Psoas muscle (tissue), 8 donors: ENCODE data around the gene SELENOV. TPM values are rescaled to one million over a fixed set of nuclear protein-coding genes. Genes with fewer than 3 reads are reported as not detected.

Source experiments
- ATAC-seq, 4 donors: fragments of 200-7000 bp; cut with Tn5 transposase; one replicate each; pipeline ENCODE4 v1.9.1; 2020; ENCODE audit warnings: moderate library complexity in 3 of 4, mild to moderate bottlenecking in 2 of 4
- DNase-seq, 2 donors: peaks; one replicate each; pipeline ENCODE4 v3.0.0-alpha.2; 2020
- H3K27ac ChIP-seq: fragments of 200-600 bp; one replicate; pipeline ENCODE4 v1.8.0; 2022
- H3K27me3 ChIP-seq, 3 donors: fragments of 200-600 bp in 1 of 3; one replicate each; pipeline versions ENCODE4 v1.6.1 to v1.8.0; 2013 to 2022; ENCODE audit warnings: low read length in 2 of 3, mild to moderate bottlenecking in 2 of 3, moderate library complexity in 1 of 3; ENCODE audit not compliant: insufficient read depth in 3 of 3
- H3K36me3 ChIP-seq, 2 donors: fragments of 200-600 bp in 1 of 2; one replicate each; pipeline versions ENCODE4 v1.6.1 to v1.8.0; 2013 to 2022; ENCODE audit warnings: low read depth in 1 of 2, mild to moderate bottlenecking in 1 of 2, moderate library complexity in 1 of 2; ENCODE audit not compliant: insufficient read depth in 1 of 2
- H3K4me1 ChIP-seq: fragments of 200-600 bp; one replicate; pipeline ENCODE4 v1.8.0; 2022
- H3K4me3 ChIP-seq: fragments of 200-600 bp; one replicate; pipeline ENCODE4 v1.8.0; 2022; ENCODE audit warnings: mild to moderate bottlenecking
- H3K9me3 ChIP-seq: fragments of 200-600 bp; one replicate; pipeline ENCODE4 v1.8.0; 2022
- WGBS, 3 donors: extraction: QIAGEN DNeasy Blood & Tissue Kit; methylation state at CpG; one replicate each; pipeline versions ENCODE4 v1.1.6 to v1.1.7; 2013; 5-methylcytosine and 5-hydroxymethylcytosine counted together
- intact Hi-C, 2 donors: fragments of 100-400 bp; cut with DNase I; formaldehyde crosslinking; loops; one replicate each; pipeline versions ENCODE4 v1.11.0 to v1.14.2; 2022
- polyA plus RNA-seq, 3 donors: library from polyadenylated mRNA; stranded (reverse); fragments of 200-250 nt; gene quantifications; one replicate each; pipeline ENCODE4 v1.2.3, GENCODE V29; 2013
- total RNA-seq, 4 donors: library from RNA; stranded (reverse); fragmentation: NEBNext Ultra II Directional in 2 of 4; extraction: Animal tissue kit (Norgen Biotek cat#: 25700) in 2 of 4; gene quantifications; one replicate each; pipeline versions ENCODE4 v1.2.1 to v1.2.4, GENCODE V29; 2021 to 2023
- TF ChIP-seq, protein P1 (sequence below): fragments of 200-600 bp; IDR thresholded peaks from one replicate; pipeline ENCODE4 v1.8.0; 2022; ENCODE audit warnings: antibody characterized with exemption
- donor health status: healthy with polysubstance abuse.
- donor health status: DM: no; HTN: no; CAD: no; lungs with moderate emphysema.
- donor health status: Bipolar disorder and iron deficiency.
- donor health status: healthy.
- donor health status: DM: yes; HTN: yes; CAD: no.
- donor health status: DM: no; HTN: no; CAD: no.
- donor health status: DM: no; HTN: no; CAD: no.
- donor health status: DM: yes; HTN: yes; CAD: no.

The SELENOV gene
- total and polyA plus RNA-seq, 7 donors: not detected

DNA sequence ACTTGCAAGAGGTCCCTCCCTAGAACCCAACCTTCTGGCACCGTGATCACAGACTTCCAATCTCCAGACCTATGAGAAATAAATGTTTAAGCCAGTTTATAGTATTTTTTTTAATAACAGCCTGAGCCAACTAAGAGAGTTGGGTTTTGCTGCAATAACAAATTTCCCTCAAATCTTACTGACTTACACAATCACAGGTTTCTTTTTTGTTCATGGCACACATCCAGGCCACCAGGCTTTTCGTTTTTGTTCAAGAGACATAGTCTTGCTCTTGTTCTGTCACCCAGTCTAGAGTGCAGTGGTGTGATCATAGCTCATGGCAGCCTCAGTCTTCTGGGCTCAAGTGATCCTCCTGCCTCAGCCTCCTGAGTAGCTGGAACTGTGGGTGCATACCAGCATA, 2.0 kb upstream of the SELENOV start:
- Histone ChIP-seq H3K27ac (no peak overlapping the region), H3K4me1 (peaks cover 9% of the 10 kb centered on the region), H3K9me3 (no peaks in the 10 kb centered on the region), H3K36me3 (no peaks in the 10 kb centered on the region), H3K27me3 (peaks cover 0 to 91% (median 33%) of the 10 kb centered on the region in 3 donors), H3K4me3 (no peak overlapping the region)
- no peak for ATAC-seq
- intact Hi-C loops: no loop called here
- 41 to 54% (median 50%) methylated on average over 2 of the region's 2 CpGs for WGBS, 3 donors
- DNase-seq: no peak
- TF ChIP-seq, protein P1, sequence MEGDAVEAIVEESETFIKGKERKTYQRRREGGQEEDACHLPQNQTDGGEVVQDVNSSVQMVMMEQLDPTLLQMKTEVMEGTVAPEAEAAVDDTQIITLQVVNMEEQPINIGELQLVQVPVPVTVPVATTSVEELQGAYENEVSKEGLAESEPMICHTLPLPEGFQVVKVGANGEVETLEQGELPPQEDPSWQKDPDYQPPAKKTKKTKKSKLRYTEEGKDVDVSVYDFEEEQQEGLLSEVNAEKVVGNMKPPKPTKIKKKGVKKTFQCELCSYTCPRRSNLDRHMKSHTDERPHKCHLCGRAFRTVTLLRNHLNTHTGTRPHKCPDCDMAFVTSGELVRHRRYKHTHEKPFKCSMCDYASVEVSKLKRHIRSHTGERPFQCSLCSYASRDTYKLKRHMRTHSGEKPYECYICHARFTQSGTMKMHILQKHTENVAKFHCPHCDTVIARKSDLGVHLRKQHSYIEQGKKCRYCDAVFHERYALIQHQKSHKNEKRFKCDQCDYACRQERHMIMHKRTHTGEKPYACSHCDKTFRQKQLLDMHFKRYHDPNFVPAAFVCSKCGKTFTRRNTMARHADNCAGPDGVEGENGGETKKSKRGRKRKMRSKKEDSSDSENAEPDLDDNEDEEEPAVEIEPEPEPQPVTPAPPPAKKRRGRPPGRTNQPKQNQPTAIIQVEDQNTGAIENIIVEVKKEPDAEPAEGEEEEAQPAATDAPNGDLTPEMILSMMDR: no peak

DNA sequence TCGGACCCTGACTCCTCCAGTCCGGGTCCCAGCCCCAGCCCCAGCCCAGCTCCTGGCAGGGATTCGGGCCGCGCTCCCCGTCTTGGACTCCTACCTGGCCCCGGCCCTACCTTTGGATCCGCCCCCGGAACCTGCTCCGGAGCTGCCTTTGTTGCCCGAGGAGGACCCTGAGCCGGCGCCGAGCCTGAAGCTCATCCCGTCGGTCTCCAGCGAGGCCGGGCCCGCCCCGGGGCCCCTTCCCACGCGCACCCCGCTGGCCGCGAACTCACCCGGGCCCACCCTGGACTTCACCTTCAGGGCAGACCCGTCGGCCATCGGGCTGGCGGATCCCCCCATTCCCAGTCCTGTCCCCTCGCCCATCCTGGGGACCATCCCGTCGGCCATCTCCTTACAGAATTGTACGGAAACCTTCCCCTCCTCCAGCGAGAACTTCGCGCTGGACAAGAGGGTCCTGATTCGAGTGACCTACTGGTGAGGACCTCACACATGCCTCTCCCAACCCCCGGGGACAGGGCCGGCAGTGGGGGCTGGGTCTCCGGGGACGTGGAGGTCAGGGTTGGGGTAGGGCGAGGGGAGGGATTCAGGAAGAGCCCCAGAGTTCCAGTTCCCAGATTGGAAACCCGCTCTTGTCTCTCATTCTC, 732 bp downstream of the SELENOV start:
- H3K4me1 ChIP-seq: peaks cover 9% of the 10 kb centered on the region
- TF ChIP-seq, protein P1: no peak
- peak overlapping the region; percentile 42 for H3K4me3 ChIP-seq
- ATAC-seq: no peak
- H3K27me3 ChIP-seq: peaks cover 0 to 71% (median 31%) of the 10 kb centered on the region in 3 donors
- no peaks in the 10 kb centered on the region for H3K36me3 ChIP-seq
- no peaks in the 10 kb centered on the region for H3K9me3 ChIP-seq
- H3K27ac ChIP-seq: no peak overlapping the region
- DNase-seq: no peak
- WGBS, 3 donors: 2 to 4% (median 2%) methylated on average over 41 to 44 of the region's 44 CpGs
- intact Hi-C loops: no loop called here

DNA sequence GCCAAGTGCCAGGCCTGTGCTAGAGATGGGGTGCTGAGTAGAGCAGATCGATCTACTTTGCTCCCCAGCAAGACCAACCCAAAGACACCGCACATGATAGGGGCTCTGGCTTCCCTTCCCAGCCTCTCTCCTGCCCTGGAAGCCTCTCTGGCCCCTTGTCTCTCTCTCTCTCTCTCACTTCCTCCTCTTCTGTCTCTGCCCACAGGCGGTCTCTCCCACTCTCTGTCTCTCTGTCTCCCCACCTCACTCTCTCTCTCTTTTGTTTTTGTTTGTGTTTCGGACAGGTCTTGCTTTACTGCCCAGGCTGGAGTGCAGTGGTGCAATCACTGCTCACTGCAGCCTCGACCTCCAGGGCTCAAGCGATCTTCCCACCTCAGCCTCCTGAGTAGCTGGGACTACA, 1.3 kb downstream of the SELENOV start:
- peaks cover 0 to 65% (median 31%) of the 10 kb centered on the region in 3 donors for H3K27me3 ChIP-seq
- no peak overlapping the region for H3K4me3 ChIP-seq
- 37 to 51% (median 39%) methylated on average over 6 of the region's 6 CpGs for WGBS, 3 donors
- no peak overlapping the region for H3K27ac ChIP-seq
- ATAC-seq: no peak
- peaks cover 9% of the 10 kb centered on the region for H3K4me1 ChIP-seq
- no peaks in the 10 kb centered on the region for H3K36me3 ChIP-seq
- TF ChIP-seq, protein P1: no peak
- intact Hi-C loops: no loop called here
- no peak for DNase-seq
- no peaks in the 10 kb centered on the region for H3K9me3 ChIP-seq

DNA sequence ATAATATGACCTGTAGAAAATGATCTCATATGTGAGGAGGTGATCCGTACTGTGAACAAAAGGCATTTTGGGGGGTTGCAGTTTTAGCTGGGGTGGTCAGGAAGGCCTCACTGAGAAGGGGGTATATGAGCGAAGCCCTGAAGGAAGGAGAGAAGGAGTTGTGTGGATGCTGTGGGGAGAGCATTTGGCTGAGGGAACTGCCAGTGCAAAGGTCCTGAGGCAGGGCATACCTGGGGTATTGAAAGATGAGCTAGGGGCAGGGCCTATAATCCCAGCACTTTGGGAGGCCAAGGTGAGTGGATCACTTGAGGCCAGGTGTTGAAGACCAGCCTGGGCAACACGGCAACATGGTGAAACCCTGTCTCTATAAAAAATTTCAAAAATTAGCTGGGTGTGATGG, 2.5 kb downstream of the SELENOV start:
- intact Hi-C loops: no loop called here
- ATAC-seq (no peak), DNase-seq (no peak)
- no peaks in the 10 kb centered on the region for H3K9me3 ChIP-seq
- TF ChIP-seq, protein P1: no peak
- H3K4me1 ChIP-seq: peaks cover 9% of the 10 kb centered on the region
- peaks cover 0 to 55% (median 31%) of the 10 kb centered on the region in 3 donors for H3K27me3 ChIP-seq
- WGBS, 3 donors: 65 to 81% (median 76%) methylated on average over 3 of the region's 3 CpGs
- H3K36me3 ChIP-seq: no peaks in the 10 kb centered on the region
- no peak overlapping the region for H3K4me3 ChIP-seq
- H3K27ac ChIP-seq: no peak overlapping the region

DNA sequence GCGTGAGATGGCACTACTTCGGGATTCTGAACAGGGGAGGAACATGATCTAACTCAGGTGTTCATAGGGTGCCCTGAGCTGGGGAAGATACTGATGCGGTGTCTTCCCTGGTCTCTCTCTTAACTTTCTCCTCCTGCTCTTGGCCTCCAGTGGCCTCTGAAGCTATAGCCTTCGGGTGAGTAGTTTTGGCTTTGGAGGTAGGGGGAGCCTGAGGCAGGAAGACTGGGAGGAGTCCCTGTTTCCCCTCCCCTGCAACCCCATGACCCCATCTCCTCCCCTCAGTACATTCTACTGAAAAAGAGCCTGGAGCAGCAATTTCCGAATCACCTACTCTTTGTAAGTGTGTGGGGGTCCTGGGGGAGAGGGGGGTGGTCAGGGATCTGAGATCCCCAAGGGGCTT, 3.5 kb downstream of the SELENOV start:
- TF ChIP-seq, protein P1: no peak
- Histone ChIP-seq H3K27ac (no peak overlapping the region), H3K27me3 (peaks cover 0 to 46% (median 27%) of the 10 kb centered on the region in 3 donors), H3K9me3 (no peaks in the 10 kb centered on the region), H3K4me1 (peaks cover 9% of the 10 kb centered on the region), H3K36me3 (no peaks in the 10 kb centered on the region), H3K4me3 (no peak overlapping the region)
- 53 to 57% (median 55%) methylated on average over 5 of the region's 5 CpGs for WGBS, 3 donors
- ATAC-seq (no peak), DNase-seq (no peak)
- intact Hi-C loops: no loop called here
